Stimulated activated CD4-positive, alpha-beta T cell treated with anti-CD3 and anti-CD28 coated beads, Interleukin-15, amount 100 ng/mL, for 24 hours (primary cell): Measurements from ENCODE around the gene ZNF771.
"Not testable (repeated sequence)": the region's sequence is repeated elsewhere in the genome, so short reads cannot be mapped to it uniquely, and the experiment has no call there.

ENCODE experiments used
- DNase-seq: peaks from one replicate; pipeline ENCODE4 v3.0.0-alpha.2; 2020

Gene ZNF771

GRCh38 chr16:30376461-30376902 is 30.9 kb upstream of the ZNF771 start:
- DNase-seq, result no peak

DNA sequence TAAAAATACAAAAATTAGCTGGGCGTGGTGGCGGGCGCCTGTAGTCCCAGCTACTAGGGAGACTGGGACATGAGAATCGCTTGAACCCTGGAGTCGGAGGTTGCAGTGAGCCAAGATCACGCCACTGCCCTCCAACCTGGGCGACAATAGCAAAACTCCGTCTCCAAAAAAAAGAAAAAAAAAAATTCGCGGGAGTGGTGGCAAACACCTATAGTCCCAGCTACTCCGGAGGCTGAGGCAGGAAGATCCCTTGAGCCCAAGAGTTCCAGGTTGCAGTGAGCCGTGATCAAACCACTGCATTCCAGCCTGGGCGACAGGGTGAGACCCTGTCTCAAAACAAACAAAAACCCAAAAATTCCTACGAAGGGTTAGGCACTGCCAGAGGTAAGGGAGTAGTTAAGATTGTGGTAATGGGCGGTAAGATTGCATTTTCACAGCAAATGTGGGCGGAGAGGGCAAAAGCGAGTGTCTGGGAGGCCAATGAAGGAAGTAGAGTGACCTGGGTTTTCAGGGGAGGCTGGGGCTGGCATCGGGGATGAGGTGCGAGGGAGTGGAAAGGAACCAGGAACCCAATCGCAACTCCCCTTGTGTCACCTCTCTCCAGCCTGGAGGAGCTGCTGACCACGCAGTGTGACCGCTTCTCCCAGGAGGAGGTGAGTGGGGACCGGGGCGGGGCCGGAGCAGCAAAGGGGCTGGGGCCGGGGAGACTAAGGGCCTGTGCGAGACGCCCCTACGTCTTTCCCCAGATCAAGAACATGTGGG is 30.2 kb upstream of the ZNF771 start:
- DNase-seq, result no peak

- DNase-seq, result peak; percentile 91
These were observed 29.6 kb upstream of the ZNF771 start for GRCh38 chr16:30377812-30378235.

DNA sequence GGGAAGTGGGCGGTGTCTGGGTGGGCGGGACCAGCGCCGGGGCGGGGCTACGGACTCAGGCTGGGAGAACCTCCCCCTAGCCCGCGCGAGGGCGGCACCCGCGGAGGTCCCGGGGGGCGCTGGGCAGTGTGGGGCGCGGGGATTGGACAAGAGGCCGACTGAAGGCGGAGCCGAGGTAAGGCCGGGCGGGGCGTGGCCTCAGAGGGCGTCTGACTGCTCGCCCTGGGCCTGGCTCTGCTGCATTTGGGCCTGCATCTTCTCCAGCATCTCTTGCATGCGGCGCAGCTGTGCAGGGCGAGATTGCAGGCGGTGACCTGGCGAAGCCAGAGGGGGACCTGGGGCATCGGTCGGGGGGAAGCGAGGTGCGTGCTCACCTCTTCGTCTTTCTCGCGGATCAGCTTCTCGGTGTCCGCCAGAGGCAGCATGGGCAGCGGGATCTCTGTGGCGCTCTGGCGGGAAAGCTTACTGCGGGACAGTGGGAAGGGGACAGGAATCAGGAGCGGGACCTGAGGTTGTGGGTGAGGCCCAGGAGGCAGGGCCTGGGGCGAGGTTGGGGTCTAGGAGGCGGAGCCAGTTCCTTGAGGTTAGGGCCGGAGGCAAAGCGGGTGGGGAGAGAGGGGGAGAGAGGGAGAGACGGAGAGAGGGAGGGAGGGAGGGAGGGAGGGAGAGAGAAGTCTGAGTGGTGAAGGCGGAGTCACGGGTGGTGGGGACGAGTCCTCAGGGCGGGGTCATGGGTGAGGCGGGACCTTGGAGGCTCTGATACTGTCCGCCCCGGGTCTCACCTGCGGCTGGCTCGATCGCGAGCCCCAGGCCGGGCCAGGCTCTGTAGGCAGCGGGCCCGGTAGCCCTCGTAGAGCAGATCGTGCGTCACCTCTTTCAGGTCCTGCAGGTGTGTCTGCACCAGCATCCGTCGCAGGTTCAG is 28.9 kb upstream of the ZNF771 start:
- DNase-seq, result peak; percentile 99

DNA sequence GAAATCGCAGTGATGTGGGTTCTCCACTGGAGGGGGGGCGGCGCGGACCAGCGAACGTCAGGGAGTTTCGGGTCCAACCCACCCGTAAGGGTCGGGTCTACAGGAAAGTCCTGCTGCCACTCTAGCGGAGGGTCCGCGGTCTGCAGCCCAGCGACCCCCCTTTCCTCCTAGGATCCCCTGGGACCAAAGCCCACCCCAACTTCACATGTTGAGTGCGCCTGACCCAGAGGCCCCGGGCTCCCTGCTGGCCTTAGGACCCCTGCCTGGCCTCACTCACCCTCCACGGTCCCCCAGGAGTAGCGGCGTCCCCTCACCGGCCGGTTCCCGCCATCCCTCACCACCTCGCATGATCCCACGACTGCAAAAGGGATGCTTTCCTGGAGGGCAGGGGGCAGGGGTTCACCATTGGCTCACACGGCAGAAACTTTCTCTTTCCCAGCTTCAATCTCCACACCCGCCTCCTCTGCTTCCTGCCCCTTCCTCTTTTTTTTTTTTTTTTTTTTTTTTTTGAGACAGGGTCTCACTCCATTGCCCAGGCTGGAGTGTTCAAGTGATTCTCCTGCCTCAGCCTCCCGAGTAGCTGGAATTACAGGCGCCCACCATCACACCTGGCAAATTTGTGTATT is 28.1 kb upstream of the ZNF771 start:
- DNase-seq, result no peak

DNA sequence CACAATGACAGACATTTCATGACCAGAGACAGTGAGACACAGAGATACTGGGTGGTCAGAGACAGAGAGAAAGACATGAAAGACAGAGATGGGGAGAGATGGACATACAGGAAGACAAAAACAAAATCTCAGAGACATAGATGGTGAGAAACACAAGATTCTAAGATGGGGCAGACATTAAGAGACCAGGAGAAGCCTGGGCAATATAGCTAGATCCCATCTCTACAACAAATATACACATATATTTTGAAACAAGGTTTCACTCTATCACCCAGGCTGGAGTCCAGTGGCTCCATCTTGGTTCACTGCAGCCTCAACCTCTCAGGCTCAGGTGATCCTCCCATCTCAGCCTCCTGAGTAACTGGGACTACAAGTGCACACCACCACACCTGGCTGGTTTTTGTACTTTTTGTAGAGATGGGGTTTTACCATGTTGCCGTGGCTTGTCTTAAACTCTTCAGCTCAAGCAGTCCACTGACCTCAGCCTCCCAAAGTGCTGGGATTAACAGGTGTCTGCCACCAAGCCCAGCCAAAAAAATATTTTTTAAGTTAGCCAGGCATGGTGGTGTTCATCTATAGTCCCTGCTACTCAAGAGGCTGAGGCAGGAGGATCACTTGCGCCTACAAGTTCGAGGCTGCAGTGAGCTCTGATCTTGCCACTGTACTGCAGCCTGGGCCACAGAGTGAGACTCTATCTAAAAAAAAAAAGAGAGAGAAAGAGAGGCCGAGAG is 27.2 kb upstream of the ZNF771 start:
- no peak for DNase-seq

GRCh38 chr16:30380803-30381208 is 26.6 kb upstream of the ZNF771 start:
- DNase-seq, result no peak

- DNase-seq, result peak; percentile 62
These were observed 25.9 kb upstream of the ZNF771 start for GRCh38 chr16:30381291-30382041.

DNA sequence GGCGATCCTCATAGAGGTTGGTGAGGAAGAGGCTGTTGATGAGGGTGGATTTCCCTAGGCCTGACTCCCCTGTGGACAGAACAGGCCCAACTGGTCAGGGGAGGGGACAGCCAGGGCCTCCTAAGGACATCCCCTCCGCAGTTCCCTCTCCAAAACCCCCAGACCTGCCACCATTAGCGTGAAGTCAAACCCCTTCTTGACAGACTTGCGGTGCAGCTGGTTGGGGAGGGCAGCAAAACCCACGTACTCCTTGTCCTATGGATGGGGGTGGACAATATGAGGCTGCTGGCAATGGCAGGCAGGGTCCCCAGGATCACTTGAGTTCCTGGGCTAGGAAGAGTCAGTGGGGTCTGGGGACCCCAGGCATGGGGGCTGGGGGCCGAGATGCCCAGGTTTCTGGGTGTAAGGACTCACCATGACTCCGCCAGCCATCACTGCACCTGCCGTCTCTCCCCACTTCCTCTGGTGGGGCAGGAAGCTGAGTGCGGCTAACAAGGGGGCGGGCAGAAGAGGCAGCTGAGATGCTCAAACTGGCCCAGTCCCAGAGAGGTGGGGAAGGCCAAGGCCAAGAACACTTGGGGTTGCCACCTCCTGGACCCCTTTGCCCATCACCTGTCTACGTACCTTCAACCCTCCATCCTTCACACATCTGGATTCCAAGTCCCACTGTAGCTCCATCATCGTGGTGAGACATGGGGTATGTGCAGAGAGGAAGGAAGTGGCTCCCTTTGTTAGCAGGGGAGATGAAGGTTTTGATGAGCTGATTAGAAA is 25.1 kb upstream of the ZNF771 start, which contains the start of gene SEPTIN1:
Gene SEPTIN1 (minus strand): TSS at position 451 of the 771 bp plus-strand sequence. CDS start 19 bp downstream, at position 432.
- peak; percentile 87 for DNase-seq

GRCh38 chr16:30383521-30383920 is 23.9 kb upstream of the ZNF771 start:
- DNase-seq, result no peak

DNA sequence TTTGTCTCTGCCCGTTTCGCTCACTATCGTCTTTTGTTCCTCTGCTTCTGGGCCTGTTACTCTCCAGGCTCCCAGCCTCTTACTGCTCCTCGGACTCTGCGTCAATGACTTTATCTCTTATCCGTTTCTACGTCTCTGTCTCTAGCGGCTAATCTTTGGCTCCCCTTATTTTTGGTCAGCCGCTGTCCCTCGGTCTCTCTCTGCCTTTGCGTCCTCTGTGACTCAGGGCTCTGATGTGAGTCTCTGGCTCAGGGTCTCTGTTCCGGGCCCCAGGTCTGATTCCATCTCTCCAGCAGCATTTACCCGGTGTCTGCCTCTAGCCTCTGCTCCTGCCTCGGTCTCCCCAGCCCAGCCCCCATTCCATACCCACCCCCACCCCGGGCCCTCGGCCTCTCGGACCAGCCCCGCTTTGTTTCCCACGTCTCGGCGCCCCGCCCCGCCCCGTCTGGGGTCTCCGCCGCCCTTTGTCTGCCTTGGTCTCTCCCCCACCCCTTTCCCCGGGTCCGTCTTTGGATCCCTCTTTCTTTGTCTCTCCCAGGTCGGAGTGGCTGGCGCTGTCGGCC is 12.7 kb upstream of the ZNF771 start:
- DNase-seq, result no peak

DNA sequence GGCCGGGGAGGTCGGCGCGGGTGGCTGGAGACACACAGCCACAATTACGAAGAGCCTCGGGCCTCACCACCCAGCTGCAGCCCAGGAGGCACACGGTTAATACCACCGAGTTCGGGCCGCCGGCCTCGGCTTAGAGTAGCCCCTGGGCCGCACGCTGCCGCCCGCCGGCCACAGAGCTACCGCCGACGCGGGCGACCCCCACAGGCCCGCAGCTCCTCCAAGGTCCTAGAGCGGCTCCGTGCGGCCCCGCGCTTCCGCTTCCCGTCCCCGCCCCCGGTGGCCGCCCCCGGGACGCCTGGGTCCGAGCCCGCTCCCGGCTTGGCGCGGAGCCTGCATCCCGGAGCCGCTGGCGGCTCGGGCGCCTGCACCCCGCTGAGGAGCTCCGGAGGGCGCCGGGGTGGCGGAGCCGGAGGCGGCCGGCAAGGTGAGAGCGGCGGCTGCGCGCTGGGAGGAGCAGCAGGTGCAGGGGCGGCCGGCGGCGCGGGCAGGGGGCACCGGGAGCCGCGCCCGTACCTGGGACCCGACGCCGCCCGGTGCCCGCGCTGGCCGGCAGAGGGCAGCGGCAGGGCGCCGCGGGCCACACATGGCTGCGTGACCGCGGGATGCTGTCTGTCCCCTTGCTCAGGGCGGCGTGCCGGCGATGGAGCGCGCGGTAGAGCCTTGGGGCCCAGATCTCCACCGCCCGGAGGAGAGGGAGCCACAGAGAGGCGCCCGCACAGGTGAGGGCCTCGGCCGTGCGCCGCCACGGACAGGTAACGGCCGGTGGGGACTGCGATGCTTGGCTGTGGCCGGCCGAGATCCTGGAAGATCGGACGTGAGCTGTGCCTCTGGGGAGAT is 12.0 kb upstream of the ZNF771 start, which contains the start of gene ZNF48:
Gene ZNF48 (plus strand): TSS at position 266 of the 837 bp plus-strand sequence. CDS start 375 bp downstream, at position 641.
- DNase-seq, result peak; percentile 76

DNA sequence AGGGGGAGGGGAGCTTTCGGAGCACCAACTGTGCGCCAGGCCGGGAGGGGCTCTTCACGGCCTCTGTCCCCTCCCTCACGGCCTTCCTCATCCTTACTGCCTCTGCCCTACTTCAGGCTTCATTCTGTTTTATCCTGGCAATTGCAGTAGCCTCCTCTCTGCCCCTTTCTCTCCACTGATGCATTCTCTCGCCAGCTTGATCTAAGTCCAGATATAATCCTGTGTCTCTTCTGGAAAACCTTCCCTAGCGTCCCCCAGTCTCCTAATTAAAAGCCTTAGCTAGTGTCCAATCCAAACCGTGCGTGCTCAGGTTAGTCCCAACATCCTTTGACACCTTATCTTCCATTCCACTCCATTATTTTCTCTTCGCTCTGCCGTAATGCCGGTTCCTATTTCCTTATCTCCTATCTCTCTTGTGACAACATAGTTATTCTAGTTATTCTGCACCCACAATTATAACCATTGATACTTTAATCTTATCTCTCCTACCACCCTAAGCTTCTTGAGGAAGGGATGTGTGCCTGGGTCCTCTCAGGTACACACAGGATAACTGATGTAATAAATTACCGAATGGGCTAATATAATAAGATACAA is 11.3 kb upstream of the ZNF771 start:
- no peak for DNase-seq

- not testable (repeated sequence) for DNase-seq
These were observed 10.8 kb upstream of the ZNF771 start for GRCh38 chr16:30396627-30397026.

DNA sequence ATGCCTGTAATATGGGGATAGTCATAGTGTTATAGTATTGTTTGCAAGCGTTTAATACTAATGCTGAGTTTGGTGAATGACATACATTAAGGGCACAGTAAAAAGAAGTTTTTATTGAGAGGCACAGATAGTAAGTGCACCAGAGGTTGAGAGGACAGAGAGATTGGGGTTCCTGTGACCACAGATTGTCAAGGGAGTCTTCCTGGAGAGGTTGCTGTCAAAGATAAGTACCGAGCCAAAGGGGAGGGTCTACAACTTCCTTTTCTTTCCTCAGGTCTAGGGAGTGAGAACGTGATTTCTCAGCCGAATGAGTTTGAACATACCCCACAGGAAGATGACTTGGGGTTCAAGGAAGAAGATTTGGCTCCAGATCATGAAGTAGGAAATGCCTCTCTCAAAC is 10.3 kb upstream of the ZNF771 start:
- DNase-seq, result no peak

- no peak for DNase-seq
These were observed 9.4 kb upstream of the ZNF771 start for GRCh38 chr16:30397776-30398660.

DNA sequence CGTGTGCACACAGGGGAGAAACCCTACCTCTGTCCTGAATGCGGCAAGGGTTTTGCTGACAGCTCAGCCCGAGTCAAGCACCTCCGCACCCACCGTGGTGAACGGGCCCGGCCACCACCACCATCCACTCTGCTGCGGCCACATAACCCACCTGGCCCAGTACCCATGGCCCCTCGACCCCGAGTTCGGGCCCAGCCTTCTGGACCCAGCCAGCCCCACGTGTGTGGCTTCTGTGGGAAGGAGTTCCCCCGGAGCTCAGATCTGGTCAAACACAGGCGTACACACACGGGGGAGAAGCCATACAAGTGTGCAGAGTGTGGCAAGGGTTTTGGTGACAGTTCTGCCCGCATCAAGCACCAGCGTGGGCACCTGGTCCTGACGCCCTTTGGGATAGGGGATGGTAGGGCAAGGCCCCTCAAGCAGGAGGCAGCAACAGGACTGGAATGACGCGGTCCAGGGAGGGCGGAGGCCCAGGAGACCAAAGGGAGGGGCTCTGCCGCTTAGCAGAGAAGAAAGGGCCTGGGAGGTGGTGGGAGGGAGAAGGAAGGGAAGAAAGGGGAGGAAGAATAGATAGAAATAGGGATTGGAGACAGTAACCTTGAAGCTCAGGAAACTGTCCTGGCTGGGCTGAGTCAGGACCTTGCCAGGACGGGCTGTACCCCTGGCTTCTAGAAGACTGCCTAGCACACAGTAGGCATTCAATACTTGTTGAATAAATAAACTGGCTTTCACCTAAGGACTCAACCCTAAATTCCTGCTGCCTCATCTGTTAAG is 8.6 kb upstream of the ZNF771 start:
- DNase-seq, result no peak
